B cell (primary cell): ENCODE results near the gene CCDC190. TPM values are rescaled to one million over a fixed set of nuclear protein-coding genes. Genes with fewer than 3 reads are reported as not detected.

Experiments
- ATAC-seq: fragments of 200-7000 bp; cut with Tn5 transposase; one replicate; pipeline ENCODE4 v1.10.0; 2021; ENCODE audit warnings: low read depth, mild to moderate bottlenecking, moderate number of reproducible peaks, moderate library complexity
- CTCF ChIA-PET: fragments of 350-600 bp; sonication (Branson Sonifier 250); formaldehyde crosslinking; loops from one replicate; lab custom pipeline; 2021; ENCODE audit warnings: antibody characterized with exemption, inconsistent platforms; lab: Charles Lee
- POLR2A ChIA-PET: fragments of 350-600 bp; sonication (Branson Sonifier 250); formaldehyde crosslinking; loops from one replicate; lab custom pipeline; 2021; ENCODE audit warnings: antibody characterized with exemption; lab: Charles Lee
- DNase-seq: peaks from one replicate; pipeline ENCODE4 v3.0.0; 2013
- H2AFZ ChIP-seq: 2 replicates; pipeline ENCODE4 v1.6.1; 2012; ENCODE audit warnings: mild to moderate bottlenecking, low read depth, low read length; ENCODE audit not compliant: insufficient read depth, poor library complexity, severe bottlenecking
- H3K27ac ChIP-seq, 2 donors: 1 replicate in 1 of 2; 2 replicates in 1 of 2; pipeline ENCODE4 v1.5.1; 2012 to 2013; ENCODE audit warnings: low read length in 2 of 2, mild to moderate bottlenecking in 2 of 2, moderate library complexity in 1 of 2
- H3K27me3 ChIP-seq, 4 experiments: fragments of 200-600 bp in 1 of 4; sonication (generic) in 1 of 4; replicated peaks in 1 of 4; 1 replicate in 2 of 4; 2 replicates in 2 of 4; pipeline versions ENCODE4 v1.6.1 to v1.7.0; 2013 to 2016; ENCODE audit warnings: low read length in 3 of 4, mild to moderate bottlenecking in 2 of 4, mixed read lengths in 1 of 4, moderate library complexity in 1 of 4; ENCODE audit not compliant: insufficient read depth in 4 of 4, control insufficient read depth in 3 of 4; ENCODE audit errors: control extremely low read depth in 1 of 4
- H3K36me3 ChIP-seq, 2 experiments: replicated peaks in 1 of 2; 1 replicate in 1 of 2; 2 replicates in 1 of 2; pipeline versions ENCODE4 v1.6.1 to v1.7.1; 2013; ENCODE audit warnings: low read length in 1 of 2; ENCODE audit not compliant: insufficient read depth in 2 of 2, control insufficient read depth in 1 of 2; ENCODE audit errors: control extremely low read depth in 1 of 2, extremely low read depth in 1 of 2
- H3K4me1 ChIP-seq, 2 donors: fragments of 200-600 bp in 1 of 2; sonication (generic) in 1 of 2; 1 replicate in 1 of 2; 2 replicates in 1 of 2; pipeline versions ENCODE4 v1.5.1 to v1.6.1; 2013 to 2017; ENCODE audit warnings: low read length in 2 of 2; ENCODE audit not compliant: control insufficient read depth in 2 of 2, insufficient read depth in 2 of 2
- H3K4me2 ChIP-seq: replicated peaks from 2 replicates; pipeline ENCODE3; 2012; ENCODE audit warnings: mild to moderate bottlenecking, low read depth, low read length; ENCODE audit not compliant: poor library complexity, severe bottlenecking
- H3K4me3 ChIP-seq, 5 experiments: fragments of 200-600 bp in 1 of 5; sonication (generic) in 1 of 5; 1 replicate in 3 of 5; 2 replicates in 2 of 5; pipeline versions ENCODE4 v1.5.1 to v1.7.0; 2011 to 2016; ENCODE audit warnings: low read length in 4 of 5, mild to moderate bottlenecking in 4 of 5, low read depth in 2 of 5, control low read depth in 1 of 5, moderate library complexity in 1 of 5; ENCODE audit not compliant: insufficient read depth in 1 of 5; ENCODE audit errors: control extremely low read depth in 1 of 5, extremely low read depth in 1 of 5
- H3K79me2 ChIP-seq: fragments of 200-600 bp; sonication (generic); one replicate; pipeline ENCODE4 v1.6.0; 2016; ENCODE audit warnings: low read length; ENCODE audit not compliant: control insufficient read depth, insufficient read depth
- H3K9ac ChIP-seq: fragments of 200-600 bp; sonication (generic); 2 replicates; pipeline ENCODE4 v1.6.1; 2017; ENCODE audit warnings: mild to moderate bottlenecking, low read length, moderate library complexity
- H3K9me3 ChIP-seq, 3 donors: one replicate each; pipeline versions ENCODE4 v1.6.1 to v1.7.1; 2013; ENCODE audit warnings: low read length in 2 of 3; ENCODE audit not compliant: control insufficient read depth in 2 of 3, insufficient read depth in 1 of 3; ENCODE audit errors: control extremely low read depth in 1 of 3
- H4K20me1 ChIP-seq: 2 replicates; pipeline ENCODE4 v1.6.0; 2012; ENCODE audit warnings: mild to moderate bottlenecking, low read length; ENCODE audit not compliant: insufficient read depth, control insufficient read depth, poor library complexity, severe bottlenecking
- H3K27ac Mint-ChIP-seq: one replicate; pipeline ENCODE4 v1.8.0; 2021; ENCODE audit warnings: mixed read lengths
- H3K27me3 Mint-ChIP-seq: one replicate; pipeline ENCODE4 v1.8.0; 2021; ENCODE audit warnings: mixed read lengths
- H3K4me1 Mint-ChIP-seq: one replicate; pipeline ENCODE4 v1.8.0; 2021; ENCODE audit warnings: mixed read lengths
- H3K4me3 Mint-ChIP-seq: one replicate; pipeline ENCODE4 v1.8.0; 2021; ENCODE audit warnings: mixed read lengths
- H3K9me3 Mint-ChIP-seq: one replicate; pipeline ENCODE4 v1.8.0; 2022; ENCODE audit warnings: mixed read lengths; ENCODE audit not compliant: insufficient read depth
- CTCF ChIP-seq: fragments of 200-600 bp; IDR thresholded peaks from one replicate; pipeline ENCODE4 v1.8.0; 2022; ENCODE audit warnings: antibody characterized with exemption, mild to moderate bottlenecking
- EZH2 ChIP-seq: IDR thresholded peaks from 2 replicates; pipeline ENCODE4 v1.6.1; 2012; ENCODE audit warnings: borderline replicate concordance, low read depth, mild to moderate bottlenecking, moderate library complexity, low read length; ENCODE audit not compliant: insufficient read depth, poor library complexity, severe bottlenecking
- WGBS: methylation state at CpG from one replicate; pipeline ENCODE4 v1.1.5; 2013; ENCODE audit warnings: missing lambda C conversion rate; ENCODE audit not compliant: insufficient coverage; 5-methylcytosine and 5-hydroxymethylcytosine counted together
- intact Hi-C: fragments of 100-400 bp; cut with micrococcal nuclease; formaldehyde crosslinking; loops from one replicate; pipeline ENCODE4 v1.10.0; 2022
- polyA plus RNA-seq: library from polyadenylated mRNA; depleted of rRNA; stranded (reverse); fragments of >200 nt; gene quantifications from 2 replicates; pipeline ENCODE4 v1.2.3, GENCODE V29; 2012
- total RNA-seq, 2 donors: library from RNA; stranded (reverse); fragments of 120-200 nt in 1 of 2; gene quantifications; 1 replicate in 1 of 2; 2 replicates in 1 of 2; pipeline versions ENCODE4 v1.2.3 to v1.2.4, GENCODE V29; 2013 to 2022

The CCDC190 gene
- total and polyA plus RNA-seq, 2 donors (not counting 1 experiment from before 2014, with no cell fraction given), result not detected

GRCh38 chr1:162868972-162869371 is 8.0 kb upstream of the CCDC190 start:
- Mint-ChIP-seq H3K4me3 (no peak overlapping the region), H3K27me3 (peaks cover 13% of the 10 kb centered on the region), H3K4me1 (no peaks in the 10 kb centered on the region), H3K9me3 (peaks cover 9% of the 10 kb centered on the region), H3K27ac (no peak overlapping the region)
- H2AFZ ChIP-seq, result no peak overlapping the region
- ChIA-PET CTCF (no interaction called here), POLR2A (no interaction called here)
- H3K4me2 ChIP-seq, result no peak overlapping the region
- 100% methylated on average over 4 of the region's 5 CpGs for WGBS
- H3K4me3 ChIP-seq, result no peak overlapping the region
- no peak overlapping the region for H3K9ac ChIP-seq
- intact Hi-C loops, result no loop called here
- H3K27ac ChIP-seq, result no peak overlapping the region
- H3K27me3 ChIP-seq, result no peaks in the 10 kb centered on the region
- no peaks in the 10 kb centered on the region for H3K79me2 ChIP-seq
- peaks cover 0 to 9% (median 1%) of the 10 kb centered on the region in 3 donors for H3K9me3 ChIP-seq
- H3K4me1 ChIP-seq, result no peaks in the 10 kb centered on the region
- DNase-seq, result no peak
- no peak for ATAC-seq
- TF ChIP-seq EZH2 (no peak), CTCF (no peak)
- H3K36me3 ChIP-seq, result no peaks in the 10 kb centered on the region
- no peaks in the 10 kb centered on the region for H4K20me1 ChIP-seq

GRCh38 chr1:162861625-162862024 is 650 bp upstream of the CCDC190 start:
- DNase-seq (no peak), ATAC-seq (no peak)
- H3K27me3 ChIP-seq, result peaks cover 0 to 9% (median 7%) of the 10 kb centered on the region in 4 experiments
- TF ChIP-seq EZH2, result no peak
- TF ChIP-seq CTCF, result no peak
- Mint-ChIP-seq H3K4me3 (no peak overlapping the region), H3K4me1 (no peaks in the 10 kb centered on the region), H3K27ac (no peak overlapping the region), H3K27me3 (peaks cover 28% of the 10 kb centered on the region), H3K9me3 (no peaks in the 10 kb centered on the region)
- intact Hi-C loops, result no loop called here
- no peaks in the 10 kb centered on the region for H3K4me1 ChIP-seq
- H3K27ac ChIP-seq, result no peak overlapping the region
- ChIA-PET CTCF (interaction anchor here (1.2 kb wide), 1 partner anchor 15 kb away, joined by 3 read pairs; no protein-coding TSS in a partner anchor), POLR2A (no interaction called here)
- H3K9me3 ChIP-seq, result peaks cover 0 to 1% (median 0%) of the 10 kb centered on the region in 3 donors
- no peak overlapping the region for H3K9ac ChIP-seq
- no peaks in the 10 kb centered on the region for H4K20me1 ChIP-seq
- WGBS, result no CpG with 5 or more reads among the region's 5 CpGs
- H2AFZ ChIP-seq, result no peak overlapping the region
- H3K79me2 ChIP-seq, result no peaks in the 10 kb centered on the region
- no peak overlapping the region for H3K4me2 ChIP-seq
- no peaks in the 10 kb centered on the region for H3K36me3 ChIP-seq
- no peak overlapping the region for H3K4me3 ChIP-seq
